IPS DF 4.7 (cell line): ENCODE results near the gene IFNL1.
"Not testable (repeated sequence)": the region's sequence is repeated elsewhere in the genome, so short reads cannot be mapped to it uniquely, and the experiment has no call there.

Source experiments
- DNase-seq: peaks from one replicate; pipeline ENCODE4 v3.0.0-alpha.2; 2013; ENCODE audit warnings: low spot score; ENCODE audit errors: extremely low read depth

Gene IFNL1

GRCh38 chr19:39308531-39309304 is 12.5 kb downstream of the IFNL1 start:
- DNase-seq = no peak

GRCh38 chr19:39309305-39309670 is 13.1 kb downstream of the IFNL1 start:
- not testable (repeated sequence) for DNase-seq

- no peak for DNase-seq
Measured at GRCh38 chr19:39310558-39311311, 14.5 kb downstream of the IFNL1 start.

GRCh38 chr19:39314016-39314728 is 18.0 kb downstream of the IFNL1 start:
- no peak for DNase-seq

GRCh38 chr19:39315933-39316332 is 19.7 kb downstream of the IFNL1 start:
- DNase-seq = no peak

- no peak for DNase-seq
Measured at GRCh38 chr19:39316627-39317321, 20.6 kb downstream of the IFNL1 start.

GRCh38 chr19:39317476-39317875 is 21.3 kb downstream of the IFNL1 start:
- no peak for DNase-seq

- DNase-seq = no peak
Measured at GRCh38 chr19:39318071-39318470, 21.9 kb downstream of the IFNL1 start.

GRCh38 chr19:39318690-39319089 is 22.5 kb downstream of the IFNL1 start:
- DNase-seq = no peak

- DNase-seq = no peak
Measured at GRCh38 chr19:39319098-39319891, 23.1 kb downstream of the IFNL1 start.

- no peak for DNase-seq
Measured at GRCh38 chr19:39319892-39320248, 23.7 kb downstream of the IFNL1 start.

GRCh38 chr19:39321117-39321831 is 25.1 kb downstream of the IFNL1 start:
- DNase-seq = no peak

- no peak for DNase-seq
Measured at GRCh38 chr19:39321832-39322176, 25.6 kb downstream of the IFNL1 start.

GRCh38 chr19:39324242-39324842 is 28.1 kb downstream of the IFNL1 start:
- DNase-seq = no peak

GRCh38 chr19:39325778-39326665 is 29.8 kb downstream of the IFNL1 start:
- DNase-seq = no peak

- DNase-seq = no peak
Measured at GRCh38 chr19:39327363-39328045, 31.3 kb downstream of the IFNL1 start.

- no peak for DNase-seq
Measured at GRCh38 chr19:39328046-39328705, 32.0 kb downstream of the IFNL1 start.

- no peak for DNase-seq
Measured at GRCh38 chr19:39329948-39330347, 33.7 kb downstream of the IFNL1 start.
